MM.1S (cell line): Measurements from ENCODE around the gene BRIX1.

ENCODE experiments used
- EZH2 ChIP-seq: fragments of 300-600 bp; sonication (generic); optimal IDR thresholded peaks from 2 replicates; pipeline ENCODE3; 2017; ENCODE audit warnings: low read depth, mild to moderate bottlenecking, antibody characterized with exemption, low read length, mixed read lengths
- EZH2phosphoT487 ChIP-seq: fragments of 300-600 bp; sonication (generic); IDR thresholded peaks from 2 replicates; pipeline ENCODE4 v1.6.1; 2018; ENCODE audit warnings: antibody characterized with exemption, low read length
- TF ChIP-seq, protein P1 (sequence below): fragments of 300-600 bp; sonication (generic); IDR thresholded peaks from 2 replicates; pipeline ENCODE4 v1.5.1; 2016; ENCODE audit warnings: antibody characterized with exemption, low read length, mixed read lengths

DNA sequence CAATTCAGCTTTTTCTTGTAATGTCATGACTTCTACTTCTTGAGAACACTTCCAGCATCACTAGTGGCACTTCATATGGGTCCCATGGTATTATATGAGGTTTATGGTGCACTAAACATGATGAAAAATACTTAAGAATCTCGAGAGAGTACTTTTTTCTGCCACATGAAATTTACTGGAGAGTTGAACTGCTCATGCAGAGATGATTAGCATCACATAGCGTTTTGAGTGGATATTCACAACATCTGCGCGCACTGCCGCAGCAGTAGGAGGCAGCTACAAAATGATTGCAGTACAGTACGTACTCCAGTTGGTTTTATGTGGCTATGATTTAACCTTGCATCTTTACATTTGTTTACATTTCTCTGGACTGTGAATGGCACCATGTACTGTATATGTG lies 14.9 kb upstream of the BRIX1 start:
- TF ChIP-seq, protein P1, sequence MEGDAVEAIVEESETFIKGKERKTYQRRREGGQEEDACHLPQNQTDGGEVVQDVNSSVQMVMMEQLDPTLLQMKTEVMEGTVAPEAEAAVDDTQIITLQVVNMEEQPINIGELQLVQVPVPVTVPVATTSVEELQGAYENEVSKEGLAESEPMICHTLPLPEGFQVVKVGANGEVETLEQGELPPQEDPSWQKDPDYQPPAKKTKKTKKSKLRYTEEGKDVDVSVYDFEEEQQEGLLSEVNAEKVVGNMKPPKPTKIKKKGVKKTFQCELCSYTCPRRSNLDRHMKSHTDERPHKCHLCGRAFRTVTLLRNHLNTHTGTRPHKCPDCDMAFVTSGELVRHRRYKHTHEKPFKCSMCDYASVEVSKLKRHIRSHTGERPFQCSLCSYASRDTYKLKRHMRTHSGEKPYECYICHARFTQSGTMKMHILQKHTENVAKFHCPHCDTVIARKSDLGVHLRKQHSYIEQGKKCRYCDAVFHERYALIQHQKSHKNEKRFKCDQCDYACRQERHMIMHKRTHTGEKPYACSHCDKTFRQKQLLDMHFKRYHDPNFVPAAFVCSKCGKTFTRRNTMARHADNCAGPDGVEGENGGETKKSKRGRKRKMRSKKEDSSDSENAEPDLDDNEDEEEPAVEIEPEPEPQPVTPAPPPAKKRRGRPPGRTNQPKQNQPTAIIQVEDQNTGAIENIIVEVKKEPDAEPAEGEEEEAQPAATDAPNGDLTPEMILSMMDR, result no peak
- TF ChIP-seq EZH2 (no peak), EZH2phosphoT487 (no peak)
